Testis (tissue), 2 donors: ENCODE measurements around the gene OIP5.

Experiments used
- CTCF ChIP-seq, 3 experiments: fragments of 450-650 bp in 2 of 3; fragments of 200-600 bp in 1 of 3; sonication (generic) in 1 of 3; IDR thresholded peaks; one replicate each; pipeline ENCODE4 v1.5.1; 2016 to 2019; ENCODE audit warnings: antibody characterized with exemption in 3 of 3, mild to moderate bottlenecking in 2 of 3, moderate library complexity in 1 of 3
- POLR2A ChIP-seq: fragments of 450-650 bp; IDR thresholded peaks from one replicate; pipeline ENCODE4 v1.6.1; 2017; ENCODE audit warnings: antibody characterized with exemption, mild to moderate bottlenecking, moderate library complexity

- TF ChIP-seq CTCF (IDR thresholded peaks at IDR 0.05): no peak
- TF ChIP-seq POLR2A: no peak
Observed at GRCh38 chr15:41347236-41347635, 14.8 kb upstream of the OIP5 start.
